ENCODE measurements around the gene LAMTOR5.

LAMTOR5 gene

DNA sequence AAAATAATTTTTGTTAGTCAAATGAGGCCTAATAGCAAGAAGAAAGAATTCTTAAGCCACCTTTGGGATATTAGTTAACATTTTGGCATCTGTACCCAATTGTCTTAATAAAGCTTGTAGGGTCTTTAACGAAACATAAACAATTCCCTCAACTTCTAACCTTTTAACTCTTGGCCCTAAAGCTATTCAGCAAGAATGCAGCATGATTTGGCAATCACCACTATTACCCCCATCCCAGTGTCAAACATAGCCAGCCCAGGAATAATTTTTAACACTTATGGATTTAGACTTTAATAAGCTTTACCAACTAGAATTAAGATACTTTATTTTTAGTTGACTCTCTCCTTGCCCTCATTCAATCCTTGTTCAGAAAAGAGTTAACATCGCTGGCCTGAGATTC, 14.2 kb downstream of the LAMTOR5 start:
- in situ Hi-C loops (cut with MboI; ENCODE audit: low sequenced_read_pairs): no loop called here

DNA sequence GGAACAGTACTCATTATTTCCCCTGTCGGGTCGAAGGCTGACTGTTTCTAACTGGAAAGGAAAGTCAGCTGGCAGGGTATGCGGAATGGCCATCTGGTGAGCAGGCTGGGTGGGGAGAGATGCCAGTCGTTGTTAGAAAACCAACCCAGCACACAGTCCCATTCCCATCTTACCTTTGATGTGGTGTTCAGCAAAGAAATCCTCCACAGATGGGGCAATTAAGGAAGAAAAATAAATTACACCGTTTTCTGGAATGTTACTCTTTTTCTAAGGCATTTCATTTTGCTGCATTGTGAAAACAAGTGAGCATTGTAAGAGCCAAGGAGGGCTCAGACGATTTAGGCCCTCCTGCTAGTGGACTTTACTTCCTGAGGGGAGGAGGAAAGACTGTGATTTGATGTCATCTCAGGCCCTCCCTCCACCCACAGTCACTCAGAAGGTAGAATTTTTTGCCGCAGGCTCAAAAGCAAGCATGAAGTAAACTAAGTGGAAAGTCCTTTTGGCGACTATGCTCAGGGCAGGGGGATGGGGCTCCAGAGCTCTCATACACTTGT, 16.7 kb downstream of the LAMTOR5 start, which contains the start of gene SLC16A4:
SLC16A4 (minus strand) TSS at position 335 of the 554 bp plus-strand sequence. CDS start 1,703 bp downstream, outside the sequence.
- in situ Hi-C loops (cut with MboI; ENCODE audit: low sequenced_read_pairs): no loop called here

DNA sequence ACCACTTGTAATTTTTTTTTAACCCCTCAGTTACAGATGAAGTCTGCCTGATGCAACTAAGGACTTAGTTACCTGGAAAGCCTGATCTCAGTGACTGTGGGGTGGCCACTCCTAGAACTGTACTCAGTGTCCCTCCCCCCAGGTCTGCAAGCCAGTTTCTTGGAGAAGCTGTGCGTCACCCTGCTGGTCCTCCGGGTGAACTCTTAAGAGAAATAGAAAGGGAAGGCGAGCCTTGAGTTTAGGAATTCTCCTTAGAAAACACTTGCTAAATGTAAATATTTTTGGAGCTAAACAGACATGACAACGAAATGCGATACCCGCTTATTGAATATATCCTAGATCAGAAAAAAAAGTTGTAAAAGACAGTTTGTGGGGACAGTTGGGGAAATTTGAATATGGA, 17.4 kb downstream of the LAMTOR5 start:
- in situ Hi-C loops (cut with MboI; ENCODE audit: low sequenced_read_pairs): no loop called here

DNA sequence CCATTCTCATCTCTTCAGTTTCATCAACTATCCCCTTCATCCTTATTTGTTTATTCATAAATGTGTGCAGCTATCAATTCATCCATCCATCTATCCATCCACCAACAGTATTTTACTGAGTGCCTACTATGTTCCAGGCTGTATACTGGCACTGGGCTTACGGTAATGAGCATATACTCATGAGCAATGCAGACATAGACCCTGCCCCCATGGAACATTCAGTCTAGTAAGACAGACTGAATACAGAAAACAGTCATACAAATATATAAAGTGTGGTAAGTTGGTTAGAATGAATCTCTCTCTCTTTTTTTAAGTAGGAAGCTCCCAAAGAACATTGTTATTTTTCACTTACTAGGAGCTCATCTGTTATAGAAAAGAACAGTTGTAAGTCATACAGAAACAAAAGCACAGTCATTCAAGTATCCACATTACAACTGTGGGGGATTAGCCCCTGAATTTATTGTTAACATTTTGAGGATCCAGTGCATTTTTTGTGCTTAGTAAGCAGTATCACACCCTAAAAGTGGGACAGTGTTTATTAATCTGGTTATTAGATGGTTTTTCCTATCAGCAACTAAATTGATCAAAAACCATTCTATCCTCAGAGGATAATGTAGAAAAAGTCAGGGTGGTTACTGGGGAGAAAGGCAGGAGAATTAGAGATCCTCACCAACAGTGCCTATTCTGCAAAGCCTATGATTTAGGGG, 20.3 kb downstream of the LAMTOR5 start:
- in situ Hi-C loops (cut with MboI; ENCODE audit: low sequenced_read_pairs): no loop called here

DNA sequence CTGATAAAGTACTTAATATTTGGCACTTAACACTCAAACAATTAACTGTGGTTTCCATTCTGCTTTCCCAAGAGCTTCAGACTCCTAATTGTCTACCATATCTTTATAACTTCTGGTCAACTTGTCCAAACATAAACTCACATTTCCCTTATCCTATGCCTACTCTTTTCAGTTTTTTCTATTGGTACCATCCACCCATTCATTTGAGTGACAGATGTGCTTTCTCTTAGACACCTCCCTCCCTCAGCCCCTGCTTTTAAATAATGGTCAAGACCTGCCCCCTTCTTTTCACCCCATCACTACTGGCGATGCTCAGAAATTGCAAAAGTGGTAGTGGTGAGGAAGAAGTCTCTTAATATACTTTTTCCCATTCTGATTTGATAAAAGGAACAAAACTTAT, 22.1 kb downstream of the LAMTOR5 start:
- in situ Hi-C loops (cut with MboI; ENCODE audit: low sequenced_read_pairs): no loop called here

DNA sequence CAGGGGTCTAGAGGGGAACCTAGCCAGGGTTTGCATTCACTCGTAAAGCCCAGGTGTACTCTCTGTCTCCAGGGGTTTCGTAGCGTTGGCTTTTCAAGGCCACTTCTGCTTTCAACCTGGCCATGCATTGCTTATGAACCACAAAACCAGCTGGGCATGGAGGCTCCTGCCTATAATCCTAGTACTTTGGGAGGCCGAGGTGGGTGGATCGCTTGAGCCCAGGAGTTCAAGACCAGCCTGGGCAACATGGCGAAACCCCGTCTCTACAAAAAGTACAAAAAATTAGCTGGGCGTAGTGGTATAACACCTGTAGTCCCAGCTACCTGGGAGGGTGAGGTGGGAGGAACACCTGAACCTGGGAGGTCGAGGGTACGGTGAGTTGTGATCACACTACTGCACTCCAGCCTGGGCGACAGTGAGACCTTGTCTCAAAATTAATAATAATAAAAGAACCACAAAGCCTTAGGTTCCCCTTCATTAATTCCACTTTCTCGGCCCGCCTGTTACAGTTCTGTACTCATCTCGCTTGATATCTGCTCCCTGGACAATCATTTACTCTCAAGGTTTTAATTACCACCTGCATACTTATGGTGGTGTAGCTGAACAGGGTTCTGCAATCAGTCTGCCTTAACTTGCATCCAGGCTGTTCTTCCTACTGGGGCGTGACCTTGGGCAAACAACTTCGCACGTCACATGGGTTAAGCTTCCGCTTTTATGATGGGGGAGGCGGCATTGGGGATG, 22.7 kb downstream of the LAMTOR5 start:
- in situ Hi-C loops (cut with MboI; ENCODE audit: low sequenced_read_pairs): no loop called here

DNA sequence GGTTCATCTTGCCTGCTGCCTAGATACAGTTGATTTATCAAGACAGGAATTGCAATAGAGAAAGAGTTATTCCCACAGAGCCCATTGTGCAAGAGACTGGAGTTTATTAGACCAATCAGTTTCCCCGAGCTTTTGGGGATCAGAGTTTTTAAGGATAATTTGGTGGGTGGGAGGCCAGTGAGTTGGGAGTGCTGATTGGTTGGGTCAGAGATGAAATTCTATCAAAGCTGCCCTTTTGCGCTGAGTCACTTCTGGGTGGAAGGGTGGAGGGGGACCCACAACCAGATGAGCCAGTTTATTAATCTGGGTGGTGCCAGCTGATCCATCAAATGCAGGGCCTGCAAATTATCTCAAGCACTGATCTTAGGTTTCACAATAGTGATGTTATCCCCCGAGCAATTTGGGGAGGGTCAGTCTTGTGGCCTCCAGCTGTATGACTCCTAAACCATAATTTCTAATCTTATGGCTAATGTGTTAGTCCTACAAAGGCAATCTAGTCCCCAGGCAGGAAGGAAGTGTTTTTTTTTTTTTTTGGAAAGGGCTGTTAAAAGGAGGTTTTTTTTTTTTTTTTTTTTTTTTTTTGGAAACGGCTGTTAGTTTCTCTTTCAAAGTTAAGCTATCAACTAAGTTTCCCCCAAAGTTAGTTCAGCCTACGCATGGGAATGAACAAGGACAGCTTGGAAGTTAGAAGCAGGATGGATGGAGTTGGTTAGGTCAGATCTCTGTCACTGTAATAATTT, 24.1 kb downstream of the LAMTOR5 start:
- in situ Hi-C loops (cut with MboI; ENCODE audit: low sequenced_read_pairs): no loop called here

DNA sequence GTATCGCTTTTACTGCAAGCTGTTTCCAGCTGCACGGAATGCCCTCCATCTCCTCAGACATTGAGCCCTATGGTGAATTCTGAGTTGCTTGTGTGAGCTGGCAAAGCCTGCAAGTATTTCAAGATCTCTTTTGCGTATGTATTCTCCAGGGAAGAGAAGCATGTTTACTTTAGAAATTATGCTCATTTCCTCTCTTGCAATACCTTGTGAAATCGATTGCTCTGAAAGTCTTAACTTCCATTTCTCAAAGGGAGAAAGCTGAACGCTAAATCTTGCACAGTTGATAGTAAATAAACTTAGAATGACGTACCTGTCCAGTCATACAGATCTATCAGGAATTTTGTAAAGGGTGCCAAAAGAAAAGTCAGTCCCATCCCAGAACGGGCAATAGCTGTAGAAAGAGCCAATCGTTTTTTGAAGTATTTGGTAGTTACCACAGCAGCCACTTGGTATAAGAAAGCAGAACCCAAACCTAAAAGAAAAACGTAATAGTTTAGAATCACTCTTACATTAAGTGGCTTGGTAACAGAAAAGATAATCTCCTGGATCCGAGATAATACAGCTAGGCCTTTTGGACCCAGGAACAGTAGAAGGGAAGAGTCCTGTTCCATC, 26.7 kb downstream of the LAMTOR5 start:
- in situ Hi-C loops (cut with MboI; ENCODE audit: low sequenced_read_pairs): no loop called here

DNA sequence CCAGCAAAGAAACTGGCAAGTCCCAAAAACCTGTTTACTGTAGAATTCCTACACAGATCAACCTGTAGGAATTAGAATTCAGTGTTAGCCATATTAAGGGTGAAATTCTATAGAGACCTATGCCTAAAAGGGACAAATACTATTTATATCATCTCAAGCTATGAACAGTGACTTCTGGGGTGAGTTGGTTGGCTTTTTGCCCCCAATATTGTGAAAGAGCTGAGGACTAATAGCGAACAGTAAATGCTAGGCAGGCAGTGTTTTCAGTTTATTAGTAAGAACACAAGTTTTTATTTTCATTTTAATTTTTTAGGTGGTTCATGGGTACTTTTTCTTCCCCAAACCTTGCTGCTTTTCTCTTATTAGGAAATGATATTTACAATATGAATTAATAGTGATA, 32.0 kb downstream of the LAMTOR5 start:
- in situ Hi-C loops (cut with MboI; ENCODE audit: low sequenced_read_pairs): no loop called here

DNA sequence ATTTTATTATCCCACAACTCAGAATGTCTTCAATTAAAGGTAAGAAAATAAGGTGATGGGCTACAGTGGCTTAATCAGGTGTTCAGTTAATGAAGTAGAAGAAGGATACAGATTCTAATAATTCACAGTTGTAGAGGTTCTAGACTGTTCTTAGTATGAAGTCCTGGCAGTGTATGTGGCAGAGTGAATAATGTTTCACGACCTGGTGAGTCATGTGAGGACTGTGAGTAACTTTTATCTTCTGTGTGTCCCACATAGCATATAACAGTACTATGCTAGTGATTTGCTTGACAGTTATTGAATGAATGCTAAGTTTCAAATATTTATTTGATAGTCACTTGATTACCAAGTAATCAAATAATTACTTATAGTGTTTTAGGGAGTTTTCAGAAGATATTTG, 36.7 kb downstream of the LAMTOR5 start:
- in situ Hi-C loops (cut with MboI; ENCODE audit: low sequenced_read_pairs): no loop called here

DNA sequence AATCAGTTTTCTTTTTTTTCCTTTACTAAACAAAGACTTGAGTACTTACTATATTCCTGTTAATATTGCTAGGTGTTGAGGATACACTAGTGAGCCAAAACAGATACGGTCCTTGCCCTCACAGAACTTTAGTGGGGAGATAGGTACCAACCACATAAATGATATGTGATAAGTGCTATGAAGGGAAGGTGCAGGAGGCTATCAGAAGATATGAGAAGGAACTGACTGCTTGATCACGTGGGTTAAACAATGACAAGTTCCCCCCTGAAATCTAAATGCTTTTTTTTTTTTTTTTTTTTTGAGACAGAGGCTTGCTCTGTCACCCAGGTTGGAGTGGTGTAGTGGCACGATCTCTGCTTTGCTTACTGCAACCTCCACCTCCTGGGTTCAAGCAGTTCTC, 43.3 kb downstream of the LAMTOR5 start:
- in situ Hi-C loops (cut with MboI; ENCODE audit: low sequenced_read_pairs): no loop called here

DNA sequence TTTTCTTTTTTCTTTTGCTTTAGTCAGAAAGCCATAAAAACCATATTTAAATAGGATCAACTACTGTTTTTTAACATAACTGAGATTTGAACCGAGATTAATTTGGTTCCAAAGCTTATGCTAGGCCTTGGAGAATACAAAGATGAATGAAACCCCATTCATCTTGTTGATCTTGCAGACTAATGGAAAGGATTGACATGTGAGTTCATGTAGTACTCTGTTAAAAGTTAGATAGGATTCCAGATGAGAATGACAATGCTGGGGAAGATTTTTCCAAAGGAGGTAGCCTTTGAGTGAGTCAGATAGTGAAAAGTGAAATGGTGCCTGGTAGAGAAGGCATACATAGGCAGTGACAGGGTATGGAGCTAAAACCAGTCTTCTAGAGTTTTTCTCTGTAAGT, 45.6 kb downstream of the LAMTOR5 start:
- in situ Hi-C loops (cut with MboI; ENCODE audit: low sequenced_read_pairs): no loop called here

DNA sequence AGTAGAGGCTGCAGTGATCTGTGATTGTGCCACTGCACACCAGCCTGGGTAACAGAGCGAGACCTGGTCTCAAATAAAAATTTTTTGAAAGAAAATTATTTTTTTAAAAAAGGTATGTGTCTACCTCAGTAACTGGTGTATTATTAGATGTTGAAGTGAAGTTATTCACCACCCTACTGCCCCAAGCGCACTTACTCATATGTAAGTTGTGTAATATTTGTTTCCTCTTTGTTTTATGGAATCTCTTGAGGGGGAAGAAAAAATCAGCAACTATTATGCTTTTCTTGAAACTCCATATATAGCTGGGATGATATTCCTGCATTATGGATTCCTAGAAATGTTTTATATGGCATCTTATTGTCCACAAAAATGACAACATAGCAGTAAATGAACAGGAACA, 47.1 kb downstream of the LAMTOR5 start:
- in situ Hi-C loops (cut with MboI; ENCODE audit: low sequenced_read_pairs): no loop called here

DNA sequence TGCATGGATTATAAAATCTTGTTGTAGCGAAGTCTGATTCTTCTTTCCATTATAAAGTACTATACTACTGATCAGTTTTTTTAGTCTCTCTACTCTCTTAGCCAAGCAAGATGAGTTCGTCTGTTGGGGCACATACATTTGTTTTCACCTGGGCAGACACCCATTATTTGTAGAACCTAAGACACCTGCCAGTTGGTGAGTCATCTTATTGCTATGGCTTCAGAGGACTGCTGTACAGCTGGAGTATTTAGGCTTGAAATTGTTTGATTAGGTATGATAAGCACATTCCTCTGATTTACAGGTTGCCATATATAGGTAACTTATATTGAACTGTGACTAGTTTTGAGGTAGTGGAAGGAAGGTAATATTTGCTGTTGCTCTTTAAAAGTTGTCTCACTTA, 51.1 kb downstream of the LAMTOR5 start:
- in situ Hi-C loops (cut with MboI; ENCODE audit: low sequenced_read_pairs): no loop called here

DNA sequence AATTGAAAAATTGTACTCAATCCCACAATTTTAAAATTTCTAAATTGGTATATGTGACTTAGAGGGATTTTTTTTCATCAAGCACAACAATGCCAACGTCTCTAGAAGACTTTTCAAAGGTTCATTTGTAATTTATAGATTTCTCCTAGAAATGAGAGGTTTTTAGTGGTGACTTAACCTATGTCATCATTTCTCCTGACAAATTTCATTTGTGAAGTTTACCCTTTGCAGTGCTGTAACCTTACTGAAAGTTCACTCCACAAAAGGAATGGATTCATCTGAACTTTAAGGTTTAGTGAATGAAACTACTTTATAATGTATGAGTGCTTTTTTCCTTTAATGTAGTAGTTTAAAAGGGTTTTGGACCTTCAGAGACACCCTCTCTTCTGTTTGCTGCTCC, 52.2 kb downstream of the LAMTOR5 start:
- in situ Hi-C loops (cut with MboI; ENCODE audit: low sequenced_read_pairs): no loop called here
